Endometrial microvascular endothelial cells (primary cell): Measurements from ENCODE around the gene TMEM200A. TPM values are rescaled to one million over a fixed set of nuclear protein-coding genes. Genes with fewer than 3 reads are reported as not detected.

Experiments
- in situ Hi-C: cut with HindIII; loops from 2 replicates; pipeline ENCODE4 v1.10.0; 2017; ENCODE audit warnings: low sequenced_read_pairs, low pct_unique_long_range_greater_than_20kb; ENCODE audit errors: inconsistent ontology term
- total RNA-seq: library from RNA; depleted of rRNA; stranded (reverse); fragments of >200 nt; gene quantifications from one replicate; pipeline ENCODE4 v1.2.3, GENCODE V29; 2015; ENCODE audit errors: inconsistent ontology term

The TMEM200A gene
- total RNA-seq, 1 donor from 2014 or later: 0.28 TPM

- in situ Hi-C loops: no loop called here
Observed at GRCh38 chr6:130412556-130413290, 46.9 kb downstream of the TMEM200A start.

DNA sequence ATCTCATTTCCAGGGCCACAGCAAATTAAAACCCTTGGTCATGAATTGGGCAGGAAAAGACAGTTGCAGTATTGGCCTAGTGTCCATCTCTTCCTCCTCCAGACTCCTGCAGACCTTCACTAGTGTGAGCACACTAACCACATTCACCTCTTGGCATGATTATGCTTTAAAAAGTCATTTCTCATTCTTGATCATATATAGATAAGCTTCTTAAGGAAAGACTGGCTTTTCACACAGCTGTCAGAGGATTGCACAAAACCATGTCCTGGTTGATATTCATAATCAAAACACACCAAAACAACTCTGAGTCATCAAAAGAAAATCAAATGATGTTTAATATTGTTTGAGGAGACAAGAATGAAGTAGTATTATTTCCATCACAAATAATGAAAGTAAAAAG, 52.1 kb downstream of the TMEM200A start:
- in situ Hi-C loops: no loop called here

GRCh38 chr6:130420911-130421310, 55.1 kb downstream of the TMEM200A start:
- in situ Hi-C loops: no loop called here

- in situ Hi-C loops: no loop called here
Observed at GRCh38 chr6:130421585-130421984, 55.8 kb downstream of the TMEM200A start.

GRCh38 chr6:130423044-130423443, 57.2 kb downstream of the TMEM200A start:
- in situ Hi-C loops: no loop called here

GRCh38 chr6:130424710-130425109, 58.9 kb downstream of the TMEM200A start:
- in situ Hi-C loops: no loop called here

GRCh38 chr6:130425537-130425936, 59.7 kb downstream of the TMEM200A start:
- in situ Hi-C loops: no loop called here

DNA sequence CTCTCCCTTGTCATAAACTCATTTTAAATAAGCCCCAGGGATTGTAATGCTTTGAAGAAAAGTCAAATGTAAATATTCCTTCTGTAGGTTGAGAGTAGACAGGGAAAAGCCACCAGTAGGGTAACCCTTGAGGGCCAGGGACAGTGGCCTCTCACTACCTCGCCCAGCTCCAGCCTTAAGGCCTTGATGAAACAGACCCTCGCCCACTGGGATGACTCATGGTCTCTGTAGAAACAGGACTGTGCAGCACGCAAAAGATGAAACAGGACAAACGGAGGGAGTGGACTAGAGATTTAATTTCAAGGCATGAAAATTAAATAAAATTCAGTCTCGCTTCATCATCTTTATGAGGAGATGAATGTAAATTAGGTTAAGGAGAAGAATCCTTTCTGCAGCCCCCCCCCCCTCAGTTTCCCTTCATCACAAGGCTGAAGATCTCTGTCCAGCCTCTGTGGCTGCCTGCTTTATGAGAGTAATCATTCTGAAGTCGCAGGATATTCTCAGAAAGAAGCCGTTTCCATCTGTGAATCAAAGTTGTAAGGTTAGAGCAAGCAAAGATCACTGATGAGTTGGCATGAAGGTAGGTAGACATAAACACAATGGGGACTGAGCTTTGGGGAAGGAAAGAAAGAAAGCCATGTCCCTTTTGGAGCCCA, 60.4 kb downstream of the TMEM200A start:
- in situ Hi-C loops: no loop called here

DNA sequence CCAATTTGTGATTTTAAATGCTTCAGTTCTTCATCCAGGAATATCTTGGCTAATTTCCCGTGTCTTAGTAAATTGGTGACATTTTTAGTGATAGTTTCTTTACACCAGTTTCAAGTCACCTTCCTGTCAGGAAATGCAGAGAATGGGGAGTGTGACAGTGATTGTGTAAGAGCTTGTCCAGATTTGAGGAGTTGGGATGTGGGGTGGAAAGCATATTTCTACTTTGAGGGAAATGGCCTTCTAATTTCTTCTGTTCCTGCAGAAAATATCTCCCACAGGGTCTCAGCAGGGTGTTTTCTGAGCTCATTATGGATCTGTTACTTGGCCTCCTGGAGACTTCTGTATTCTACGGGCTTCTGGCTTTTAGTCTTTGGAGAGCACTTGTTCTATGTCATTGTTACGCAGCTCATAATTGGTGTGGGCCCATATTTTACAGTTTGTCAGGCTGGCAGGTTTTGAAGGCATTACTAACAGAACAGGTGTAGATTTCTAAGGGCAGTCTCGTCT, 65.6 kb downstream of the TMEM200A start:
- in situ Hi-C loops: no loop called here

GRCh38 chr6:130432838-130433237, 67.0 kb downstream of the TMEM200A start:
- in situ Hi-C loops: no loop called here

- in situ Hi-C loops: no loop called here
Observed at GRCh38 chr6:130434174-130434873, 68.5 kb downstream of the TMEM200A start.

DNA sequence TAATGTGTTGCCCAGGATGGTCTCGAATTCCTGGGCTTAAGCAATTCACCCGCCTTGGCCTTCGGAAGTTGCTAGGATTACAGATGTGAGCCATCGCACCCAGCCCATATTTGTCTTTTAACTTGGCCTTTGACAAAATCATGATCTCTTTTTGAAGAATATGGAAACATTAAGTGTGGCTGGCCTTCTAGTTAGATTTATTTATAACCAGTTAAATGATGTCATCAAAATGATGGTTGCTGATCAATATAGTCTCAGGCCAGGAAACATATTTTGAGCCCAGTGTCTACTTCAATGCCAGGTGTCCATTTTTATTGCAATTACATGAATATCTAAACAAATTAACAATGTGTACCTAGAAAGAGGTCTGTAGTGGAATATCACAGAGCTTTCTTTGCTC, 69.4 kb downstream of the TMEM200A start:
- in situ Hi-C loops: no loop called here

- in situ Hi-C loops: no loop called here
Observed at GRCh38 chr6:130437961-130438360, 72.1 kb downstream of the TMEM200A start.

DNA sequence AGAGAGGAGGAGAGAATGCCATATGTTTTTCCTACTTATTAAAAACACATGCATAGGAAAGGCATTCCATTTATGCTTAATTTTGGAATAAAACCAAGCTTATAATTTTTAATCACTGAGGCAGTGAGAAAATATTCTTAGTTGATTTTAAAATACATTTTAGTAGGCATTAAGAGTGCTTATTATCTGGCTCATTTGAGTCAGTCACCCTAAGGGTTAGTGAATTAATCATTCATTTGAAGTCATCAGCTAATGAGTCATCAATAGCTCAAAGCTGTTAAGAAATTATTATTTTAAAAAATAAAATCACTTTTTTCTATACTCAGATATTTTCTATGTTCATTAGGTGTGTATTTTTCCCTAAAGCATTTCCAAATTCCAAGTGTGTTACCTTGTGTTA, 81.6 kb downstream of the TMEM200A start:
- in situ Hi-C loops: no loop called here

- in situ Hi-C loops: no loop called here
Observed at GRCh38 chr6:130452336-130452735, 86.5 kb downstream of the TMEM200A start.

GRCh38 chr6:130453230-130453629, 87.4 kb downstream of the TMEM200A start:
- in situ Hi-C loops: no loop called here

- in situ Hi-C loops: no loop called here
Observed at GRCh38 chr6:130457605-130458004, 91.8 kb downstream of the TMEM200A start.

GRCh38 chr6:130459316-130459715, 93.5 kb downstream of the TMEM200A start:
- in situ Hi-C loops: no loop called here

- in situ Hi-C loops: no loop called here
Observed at GRCh38 chr6:130460934-130461333, 95.1 kb downstream of the TMEM200A start.
